Measurements from ENCODE around the gene SLC44A5.
"Not testable (repeated sequence)": the region's sequence is repeated elsewhere in the genome, so short reads cannot be mapped to it uniquely, and the experiment has no call there.

The SLC44A5 gene

GRCh38 chr1:75444220-75444619 lies 166.7 kb downstream of the SLC44A5 start:
- DNase-seq: no peak

DNA sequence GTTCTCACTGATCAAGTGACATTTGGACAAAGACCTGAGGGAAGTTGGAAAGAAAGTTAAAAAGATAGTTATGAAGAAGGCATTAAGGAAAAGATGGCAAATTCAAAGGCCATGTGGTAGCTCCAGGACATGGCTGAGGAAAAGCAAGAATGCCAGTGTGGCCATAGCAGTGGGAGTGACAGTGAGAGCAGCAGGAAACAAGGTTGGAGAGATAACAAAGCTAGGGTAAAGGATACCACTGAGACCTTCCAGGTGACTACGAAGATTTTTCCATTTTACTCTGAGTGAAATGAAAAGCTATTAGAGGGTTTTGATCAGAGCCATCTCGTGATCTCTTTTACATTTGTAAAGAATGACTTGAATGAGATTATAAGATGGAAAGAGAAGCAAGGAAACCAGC lies 170.6 kb downstream of the SLC44A5 start:
- DNase-seq: no peak

DNA sequence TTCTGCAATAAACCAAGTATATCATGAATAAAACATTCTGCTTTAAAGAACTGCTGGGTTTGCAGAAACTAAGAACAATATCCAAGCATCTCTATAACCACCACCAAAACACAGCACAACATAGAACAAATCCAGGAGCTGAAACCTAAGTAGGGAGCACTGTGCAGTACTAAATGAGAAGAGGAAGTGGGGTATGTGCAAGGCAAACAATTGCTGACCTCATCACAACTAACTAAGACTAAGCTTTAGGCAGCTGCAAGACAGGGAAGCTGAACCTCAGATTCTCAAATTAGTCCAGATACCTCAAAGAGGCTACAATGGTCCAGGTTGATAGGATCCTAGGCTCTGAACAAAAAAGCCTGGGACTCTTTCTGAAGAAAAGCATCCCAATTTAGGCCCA lies 172.6 kb downstream of the SLC44A5 start:
- no peak for DNase-seq

DNA sequence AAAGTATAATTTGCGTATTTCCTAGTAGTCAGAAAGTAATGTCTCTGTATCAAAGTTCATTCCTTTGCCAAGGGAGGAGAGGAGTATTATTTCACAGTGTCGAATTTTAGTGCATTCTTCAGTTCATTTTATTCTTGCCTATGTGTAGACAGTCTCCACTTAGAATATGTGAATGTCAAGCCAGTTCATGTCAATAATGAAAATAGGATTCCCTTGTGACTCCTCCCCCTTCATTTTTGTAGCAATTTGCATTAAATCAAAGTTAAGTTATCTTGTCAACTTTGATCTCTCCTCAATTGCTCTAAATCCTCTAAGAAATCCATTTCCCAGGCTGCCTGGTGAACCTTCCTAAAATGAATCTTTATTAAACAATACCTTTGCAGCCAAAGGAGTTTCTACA lies 179.1 kb downstream of the SLC44A5 start:
- DNase-seq: no peak

DNA sequence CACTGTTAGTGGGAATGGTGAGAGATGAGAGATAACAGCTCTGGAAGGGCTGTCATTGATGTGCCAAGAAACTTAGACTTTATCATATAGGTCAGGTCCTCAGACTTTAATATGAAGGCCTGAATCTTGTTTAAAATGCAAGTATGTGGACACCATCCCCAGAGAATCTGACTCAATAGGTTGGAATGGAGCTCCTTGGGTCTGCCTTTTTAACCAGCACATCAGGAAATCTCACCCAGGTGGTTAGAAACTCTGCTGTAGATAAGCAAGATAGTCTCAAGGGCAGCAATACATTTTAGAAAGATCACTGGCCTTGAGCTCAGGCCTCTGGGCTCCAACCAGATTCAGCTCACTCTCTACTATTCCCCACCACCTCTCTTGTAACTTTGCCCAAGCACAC lies 180.4 kb downstream of the SLC44A5 start:
- no peak for DNase-seq

DNA sequence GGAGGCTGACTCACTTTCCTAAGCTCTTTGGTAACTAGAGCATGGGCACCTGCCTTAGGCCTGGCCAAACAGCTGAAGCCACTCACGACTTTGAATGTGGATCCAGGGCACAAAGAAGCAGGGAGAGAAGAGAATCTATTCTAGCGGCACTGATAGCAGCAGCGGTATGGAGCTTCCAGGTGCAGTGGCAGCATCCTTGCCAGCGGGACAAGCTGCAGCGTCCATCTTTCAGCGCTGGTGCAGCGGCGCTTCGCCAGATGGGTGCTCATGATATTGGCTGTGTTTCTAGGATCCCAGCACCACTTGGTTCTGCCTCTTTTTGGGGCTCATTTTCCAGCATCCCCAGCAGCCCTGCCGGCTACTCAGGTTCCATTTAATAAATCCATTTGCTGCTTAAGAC lies 184.2 kb downstream of the SLC44A5 start:
- DNase-seq: no peak

- no peak for DNase-seq
Observed at GRCh38 chr1:75425001-75425650, 185.8 kb downstream of the SLC44A5 start.

DNA sequence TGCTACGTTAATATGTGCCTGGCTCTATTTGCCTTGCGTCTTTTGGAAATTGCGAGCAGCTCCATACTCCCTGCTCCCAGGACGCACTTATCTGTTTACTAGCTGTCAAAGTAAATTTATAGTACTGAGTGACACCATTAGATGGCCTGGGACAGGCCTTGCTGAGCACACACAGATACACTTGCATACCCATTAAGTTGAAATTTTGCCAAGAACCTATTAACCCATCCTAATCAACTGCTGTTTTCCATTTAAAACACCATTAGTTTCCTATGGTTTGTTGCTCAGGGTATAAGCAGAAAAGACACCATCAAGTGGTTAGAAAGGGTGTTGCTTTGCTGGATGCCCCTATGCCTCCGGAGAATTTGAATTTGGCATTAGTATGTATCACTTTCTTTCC lies 187.3 kb downstream of the SLC44A5 start:
- no peak for DNase-seq

DNA sequence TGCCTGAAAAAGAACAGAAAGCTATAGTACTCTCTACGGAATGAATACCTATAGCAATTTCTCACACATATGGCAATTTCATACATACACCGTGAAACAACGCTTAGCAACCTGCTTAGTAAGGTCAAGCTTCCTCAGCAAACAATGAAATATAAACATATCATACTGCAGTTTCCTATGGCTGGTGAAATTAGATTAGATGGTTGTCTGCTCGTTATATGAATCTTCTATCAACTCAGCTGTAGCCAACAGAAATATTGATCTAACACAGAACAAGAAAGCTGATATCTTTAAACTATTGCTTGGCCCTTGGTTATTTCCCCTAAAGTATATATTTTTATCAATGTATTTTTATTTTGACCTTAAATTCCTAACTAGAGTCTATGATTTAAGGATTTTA lies 187.8 kb downstream of the SLC44A5 start:
- DNase-seq: no peak

- no peak for DNase-seq
Observed at GRCh38 chr1:75421371-75421770, 189.5 kb downstream of the SLC44A5 start.

DNA sequence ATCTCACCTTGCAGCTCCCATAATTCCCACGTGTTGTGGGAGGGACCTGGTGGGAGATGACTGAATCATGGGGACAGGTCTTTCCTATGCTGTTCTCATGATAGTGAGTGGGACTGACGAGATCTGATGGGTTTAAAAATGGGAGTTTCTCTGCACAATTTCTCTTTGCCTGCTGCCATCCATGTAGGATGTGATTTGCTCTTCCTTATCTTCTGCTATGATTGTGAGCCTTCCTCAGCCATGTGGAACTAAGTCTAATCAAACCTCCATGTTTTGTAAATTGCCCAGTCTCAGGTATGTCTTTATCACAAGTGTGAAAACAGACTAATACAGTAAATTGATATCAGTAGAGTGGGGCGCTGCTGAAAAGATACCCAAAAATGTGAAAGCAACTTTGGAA lies 195.7 kb downstream of the SLC44A5 start:
- DNase-seq: no peak

- DNase-seq: no peak
Observed at GRCh38 chr1:75412616-75413015, 198.3 kb downstream of the SLC44A5 start.

DNA sequence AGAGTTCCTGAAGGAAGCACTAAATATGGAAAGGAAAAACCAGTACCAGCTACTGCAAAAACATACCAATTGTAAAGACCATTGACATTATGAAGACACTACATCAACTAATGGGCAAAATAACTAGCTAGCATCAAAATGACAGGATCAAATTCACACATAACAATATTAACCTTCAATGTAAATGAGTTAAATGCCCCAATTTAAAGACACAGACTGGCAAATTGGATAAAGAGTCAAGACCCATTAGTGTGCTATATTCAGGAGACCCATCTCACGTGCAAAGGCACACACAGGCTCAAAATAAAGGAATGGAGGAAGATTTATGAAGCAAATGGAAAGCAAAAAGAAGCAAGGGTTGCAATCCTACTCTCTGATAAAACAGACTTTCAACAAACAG lies 206.2 kb downstream of the SLC44A5 start:
- DNase-seq: not testable (repeated sequence)

DNA sequence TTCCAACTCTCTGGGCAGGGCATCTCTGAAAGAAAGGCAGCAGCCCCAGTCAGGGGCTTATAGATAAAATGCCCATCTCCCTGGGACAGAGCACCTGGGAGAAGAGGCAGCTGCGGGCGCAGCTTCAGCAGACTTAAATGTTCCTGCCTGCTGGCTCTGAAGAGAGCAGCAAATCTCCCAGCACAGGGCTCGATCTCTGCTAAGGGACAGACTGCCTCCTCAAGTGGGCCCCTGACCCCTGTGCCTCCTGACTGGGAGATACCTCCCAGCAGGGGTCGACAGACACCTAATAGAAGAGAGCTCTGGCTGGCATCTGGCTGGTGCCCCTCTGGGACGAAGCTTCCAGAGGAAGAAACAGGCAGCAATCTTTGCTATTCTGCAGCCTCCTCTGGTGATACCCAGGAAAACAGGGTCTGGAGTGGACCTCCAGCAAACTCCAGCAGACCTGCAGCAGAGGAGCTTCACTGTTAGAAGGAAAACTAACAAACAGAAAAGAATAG lies 207.7 kb downstream of the SLC44A5 start:
- not testable (repeated sequence) for DNase-seq

DNA sequence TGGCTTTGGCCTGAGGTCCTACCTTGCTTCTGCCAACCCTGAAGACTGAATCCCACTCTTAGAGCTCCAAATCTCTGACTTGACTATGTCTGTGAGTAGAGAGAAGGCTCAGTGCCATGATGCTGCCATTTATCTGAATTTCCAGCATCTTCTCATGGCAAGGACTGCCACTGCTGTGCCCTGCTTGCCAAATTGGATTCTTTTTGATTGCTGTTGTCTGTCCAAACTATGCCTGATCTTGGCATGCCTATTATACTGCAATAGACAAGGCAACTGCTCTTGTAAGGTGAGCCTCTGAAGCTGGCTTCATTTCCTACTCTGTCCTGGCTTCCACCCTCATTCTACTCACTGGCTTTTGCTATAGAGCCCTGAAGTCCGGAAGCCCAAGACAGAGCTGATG lies 210.2 kb downstream of the SLC44A5 start:
- DNase-seq: no peak

DNA sequence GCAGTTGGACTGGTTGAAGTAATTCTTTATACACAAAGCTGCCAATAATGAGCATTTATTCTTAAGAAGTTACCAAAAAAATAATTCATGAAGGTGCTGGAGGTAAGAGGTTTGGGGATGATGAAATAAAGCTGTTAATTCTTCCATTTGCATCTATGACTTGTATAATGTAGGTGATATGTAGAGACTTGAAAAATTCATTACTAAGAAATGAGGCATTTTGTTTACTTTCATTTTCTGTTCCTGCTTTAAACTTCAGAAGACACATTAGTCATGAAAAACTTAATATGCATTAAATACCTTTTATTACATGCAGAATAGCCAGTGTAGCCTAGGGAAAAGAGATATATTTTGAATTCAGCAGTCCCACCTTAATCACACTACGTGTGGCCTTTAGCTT lies 214.2 kb downstream of the SLC44A5 start:
- DNase-seq: no peak

- no peak for DNase-seq
Observed at GRCh38 chr1:75396260-75396659, 214.7 kb downstream of the SLC44A5 start.

DNA sequence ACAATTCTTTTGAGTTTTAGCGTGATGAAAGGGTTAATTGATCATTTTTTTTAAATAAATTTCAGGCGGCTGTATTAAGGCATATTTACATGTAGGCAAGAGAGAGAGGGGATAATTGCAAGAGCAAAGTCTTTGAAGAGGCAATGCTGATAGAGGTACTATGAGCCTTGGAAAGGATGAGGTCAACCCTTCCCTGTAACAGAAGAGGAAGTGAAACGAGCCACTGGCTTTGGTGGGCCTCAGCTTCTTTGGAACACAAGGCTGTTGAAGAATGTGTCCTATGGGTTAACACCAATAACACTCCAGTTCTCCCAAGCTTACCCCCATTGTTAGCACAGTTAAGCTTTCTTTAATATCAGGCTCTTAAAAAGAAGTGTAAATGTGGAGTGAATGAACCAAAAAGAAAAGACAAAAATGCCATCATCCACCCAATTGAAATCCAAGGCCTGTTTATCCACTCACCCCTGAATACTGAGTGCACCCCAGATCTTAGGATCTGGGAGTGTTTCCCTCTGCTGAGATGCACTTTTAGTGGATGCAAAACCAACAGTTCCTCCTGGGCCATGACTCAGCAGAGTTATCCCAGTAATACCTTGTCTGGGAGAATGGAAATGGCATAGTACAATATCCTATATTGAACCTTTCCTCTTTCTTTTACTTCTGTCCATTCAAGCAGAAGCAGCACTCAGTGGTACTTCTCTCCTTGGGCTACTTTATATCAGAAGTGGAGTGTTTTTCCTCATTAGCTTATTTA lies 216.4 kb downstream of the SLC44A5 start:
- DNase-seq: no peak

GRCh38 chr1:75392278-75392677 lies 218.6 kb downstream of the SLC44A5 start:
- DNase-seq: no peak

- DNase-seq: not testable (repeated sequence)
Observed at GRCh38 chr1:75375476-75376447, 235.2 kb downstream of the SLC44A5 start.

DNA sequence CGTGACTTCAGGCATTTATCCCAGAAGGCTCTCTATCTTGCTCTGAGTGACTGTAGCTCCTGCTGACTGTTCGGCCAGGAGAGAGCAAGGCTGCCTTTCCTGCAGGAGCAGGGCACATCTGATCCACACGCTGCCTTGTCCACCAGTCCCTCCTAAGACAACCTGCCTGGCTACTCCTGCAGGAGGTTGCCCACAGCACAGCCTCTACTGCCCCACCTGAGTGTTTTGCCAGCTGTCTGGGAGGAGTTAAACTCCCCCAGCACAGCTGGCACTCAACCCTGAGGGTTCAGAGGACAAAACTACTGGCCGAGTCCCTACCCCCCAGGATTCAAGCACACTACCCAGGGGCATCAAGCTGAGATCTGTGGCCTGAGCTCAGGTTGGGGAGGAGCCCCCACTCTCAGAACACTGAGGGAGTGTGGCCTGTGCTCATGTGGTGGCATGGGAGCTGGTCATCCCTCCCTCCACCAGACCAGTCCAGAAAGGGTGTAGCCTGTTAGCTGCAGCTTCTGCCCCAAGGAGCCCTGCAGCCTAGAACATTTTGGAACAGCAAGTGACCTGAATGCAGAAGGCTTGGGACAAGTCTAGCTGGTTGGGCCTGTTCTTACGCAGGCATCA lies 237.3 kb downstream of the SLC44A5 start:
- DNase-seq: no peak

- DNase-seq: no peak
Observed at GRCh38 chr1:75366595-75366994, 244.3 kb downstream of the SLC44A5 start.

GRCh38 chr1:75361260-75361659 lies 249.7 kb downstream of the SLC44A5 start:
- no peak for DNase-seq

Data from activated CD4-positive, CD25-positive, alpha-beta regulatory T cell (primary cell).